ENCODE results near the gene TENM3.

DNA sequence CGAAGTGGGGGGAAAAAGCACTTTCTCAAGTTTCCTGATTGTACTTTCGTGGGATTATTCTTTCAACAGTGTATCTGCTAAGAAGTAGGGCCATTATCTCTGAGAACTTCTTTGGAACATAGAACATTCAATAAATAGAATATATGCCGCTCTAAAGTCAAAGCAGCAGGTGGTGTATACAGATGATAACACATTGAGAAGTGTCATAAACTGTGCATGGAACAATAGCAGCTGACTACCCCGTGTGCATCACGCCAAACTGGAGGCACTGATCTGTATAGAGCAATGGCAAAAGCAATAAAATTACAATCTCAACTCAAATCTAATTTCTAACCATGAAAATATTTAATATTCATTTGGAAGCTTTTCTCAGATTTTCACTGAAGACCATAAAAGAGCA is 498.7 kb downstream of the TENM3 start:
- TF ChIP-seq, protein P1, sequence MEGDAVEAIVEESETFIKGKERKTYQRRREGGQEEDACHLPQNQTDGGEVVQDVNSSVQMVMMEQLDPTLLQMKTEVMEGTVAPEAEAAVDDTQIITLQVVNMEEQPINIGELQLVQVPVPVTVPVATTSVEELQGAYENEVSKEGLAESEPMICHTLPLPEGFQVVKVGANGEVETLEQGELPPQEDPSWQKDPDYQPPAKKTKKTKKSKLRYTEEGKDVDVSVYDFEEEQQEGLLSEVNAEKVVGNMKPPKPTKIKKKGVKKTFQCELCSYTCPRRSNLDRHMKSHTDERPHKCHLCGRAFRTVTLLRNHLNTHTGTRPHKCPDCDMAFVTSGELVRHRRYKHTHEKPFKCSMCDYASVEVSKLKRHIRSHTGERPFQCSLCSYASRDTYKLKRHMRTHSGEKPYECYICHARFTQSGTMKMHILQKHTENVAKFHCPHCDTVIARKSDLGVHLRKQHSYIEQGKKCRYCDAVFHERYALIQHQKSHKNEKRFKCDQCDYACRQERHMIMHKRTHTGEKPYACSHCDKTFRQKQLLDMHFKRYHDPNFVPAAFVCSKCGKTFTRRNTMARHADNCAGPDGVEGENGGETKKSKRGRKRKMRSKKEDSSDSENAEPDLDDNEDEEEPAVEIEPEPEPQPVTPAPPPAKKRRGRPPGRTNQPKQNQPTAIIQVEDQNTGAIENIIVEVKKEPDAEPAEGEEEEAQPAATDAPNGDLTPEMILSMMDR (IDR thresholded peaks at IDR 0.05; ENCODE audit: low read length), result no peak
- no peak for TF ChIP-seq EZH2phosphoT487 (IDR thresholded peaks at IDR 0.05; ENCODE audit: low read length)
- no peak for TF ChIP-seq EZH2 (optimal IDR thresholded peaks at IDR 0.05; ENCODE audit: low read depth, low read length)

Measured in MM.1S (cell line).